NCI-H526 (cell line): Measurements from ENCODE around the gene PRKG1.
"Not testable (repeated sequence)": the region's sequence is repeated elsewhere in the genome, so short reads cannot be mapped to it uniquely, and the experiment has no call there.

Experiments
- DNase-seq, 2 experiments: peaks; one replicate each; lab custom pipeline; 2025; lab: John Stamatoyannopoulos, UW

PRKG1 gene

DNA sequence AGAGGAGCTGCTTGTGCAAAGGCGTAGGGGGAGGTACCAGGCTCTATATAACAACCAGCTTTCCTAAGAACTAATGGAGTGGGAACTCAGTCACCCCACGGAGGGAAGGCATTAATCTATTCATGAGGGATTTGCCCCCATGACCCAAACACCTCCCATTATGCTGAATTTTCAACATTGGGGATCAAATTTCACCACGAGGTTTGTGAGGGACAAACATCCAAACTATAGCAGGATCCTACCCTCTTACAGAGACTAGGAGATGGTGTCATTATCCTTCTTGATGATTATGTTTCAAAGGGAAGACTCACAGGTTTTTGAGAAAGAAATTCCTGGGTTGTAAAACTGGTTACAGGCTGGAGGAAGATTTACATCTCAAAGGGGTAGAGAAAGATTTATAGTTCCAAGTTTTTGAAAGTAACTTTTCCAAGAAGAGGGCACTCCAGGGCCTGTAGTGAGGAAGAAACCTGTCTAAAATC is 944.8 kb downstream of the PRKG1 start:
- DNase-seq: no peak

DNA sequence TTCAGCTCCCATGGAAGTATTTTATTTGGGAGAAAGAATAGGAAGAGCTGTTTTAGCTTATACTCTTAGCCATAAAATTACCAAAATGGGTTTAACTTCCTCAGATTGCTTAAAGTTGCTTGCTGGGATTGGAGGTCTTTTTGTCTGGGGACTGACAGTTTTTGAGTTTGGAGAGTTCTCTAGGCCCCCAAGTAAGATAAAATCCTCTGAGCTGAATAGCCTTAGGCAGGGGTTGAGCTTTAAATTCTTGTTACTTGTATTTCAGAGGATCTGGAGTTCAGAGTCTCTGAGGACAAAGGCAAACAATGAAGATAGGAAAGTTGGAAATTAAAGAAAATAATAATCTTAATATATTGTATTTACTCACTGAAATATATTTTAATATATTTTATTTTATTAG is 945.4 kb downstream of the PRKG1 start:
- DNase-seq: no peak

GRCh38 chr10:52020173-52020572 is 945.9 kb downstream of the PRKG1 start:
- DNase-seq: no peak

DNA sequence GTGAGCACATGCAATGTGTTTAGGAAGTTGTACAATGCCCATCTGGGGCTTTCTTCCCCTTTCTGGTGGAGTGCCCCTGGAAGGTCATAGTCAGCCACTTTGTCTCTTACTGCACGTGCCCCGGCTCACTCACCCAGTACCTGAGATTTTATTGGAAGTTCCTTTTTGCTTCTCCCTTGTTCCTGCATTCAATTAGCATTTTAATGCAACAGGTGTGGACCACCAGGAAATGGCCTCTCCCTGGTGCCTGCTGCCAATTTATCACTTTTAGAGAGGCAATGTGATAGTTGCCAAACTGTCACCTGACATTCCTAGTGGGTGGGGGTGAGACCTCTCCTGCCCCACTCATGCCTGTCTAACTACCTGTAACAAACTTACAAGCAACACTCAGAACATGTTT is 946.4 kb downstream of the PRKG1 start:
- no peak for DNase-seq

DNA sequence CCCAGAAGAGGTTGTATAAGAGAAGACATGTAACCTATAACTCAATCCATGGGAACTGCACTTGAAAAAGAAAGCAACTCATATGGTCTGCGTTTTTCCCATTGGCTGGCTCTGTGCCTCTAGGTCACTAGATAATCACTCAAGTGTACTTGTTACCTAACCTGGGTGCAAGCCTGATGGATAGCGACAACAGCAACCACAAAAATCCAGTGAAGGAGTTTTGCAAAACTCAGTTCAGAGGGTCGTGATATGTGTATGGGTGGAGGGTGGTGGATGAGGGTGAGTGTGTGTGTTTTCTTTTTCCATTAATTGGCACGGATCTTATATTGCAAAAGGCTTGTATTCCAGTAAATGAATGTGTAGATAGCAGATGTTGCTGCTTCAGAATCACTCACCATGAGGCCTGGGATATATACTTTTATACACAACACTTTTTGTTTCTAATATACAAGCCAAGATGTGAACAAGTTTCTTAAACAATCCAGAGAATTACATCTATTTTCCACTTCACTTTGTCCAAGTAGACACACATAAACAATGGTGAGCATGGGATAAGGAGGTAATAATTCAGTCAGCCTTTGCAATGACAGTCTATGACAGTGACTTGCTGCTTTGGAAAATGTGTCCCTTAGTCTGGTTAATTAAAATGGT is 952.9 kb downstream of the PRKG1 start:
- no peak for DNase-seq

DNA sequence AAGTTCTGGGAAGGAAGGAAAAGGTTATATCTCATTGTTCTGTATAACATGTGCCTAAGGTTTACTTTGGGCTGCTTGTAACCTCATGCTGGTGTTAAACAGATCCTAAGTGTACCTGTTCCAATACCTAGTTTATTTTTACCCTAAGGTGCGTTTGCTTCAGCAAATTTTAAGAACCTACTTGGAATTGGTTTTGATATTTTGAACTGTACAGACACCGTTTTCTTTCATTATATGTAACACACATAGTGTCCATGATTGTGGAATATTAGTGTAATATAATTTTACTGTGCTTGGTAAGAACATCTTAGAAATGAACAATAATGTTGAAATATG is 954.2 kb downstream of the PRKG1 start:
- no peak for DNase-seq

DNA sequence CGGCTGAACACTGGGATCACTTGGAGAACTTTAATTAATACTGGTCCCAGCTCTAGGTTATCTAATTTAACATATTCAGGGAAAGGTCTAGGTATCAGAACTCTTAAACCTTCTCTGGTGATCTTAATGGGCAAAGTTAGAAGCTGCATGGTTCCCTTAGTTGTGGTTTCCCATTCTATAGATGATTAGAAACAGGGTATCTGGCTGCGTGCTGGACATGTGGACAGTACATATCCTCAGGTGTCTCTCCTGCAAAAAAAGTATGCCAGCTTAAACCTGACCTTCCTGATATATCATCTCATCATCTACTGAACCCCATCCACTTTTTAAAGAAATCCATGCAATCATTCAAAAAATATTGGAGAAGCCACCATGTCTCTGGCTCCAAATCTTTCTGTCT is 955.3 kb downstream of the PRKG1 start:
- no peak for DNase-seq

- DNase-seq: no peak
These were observed 955.9 kb downstream of the PRKG1 start for GRCh38 chr10:52030051-52030790.

DNA sequence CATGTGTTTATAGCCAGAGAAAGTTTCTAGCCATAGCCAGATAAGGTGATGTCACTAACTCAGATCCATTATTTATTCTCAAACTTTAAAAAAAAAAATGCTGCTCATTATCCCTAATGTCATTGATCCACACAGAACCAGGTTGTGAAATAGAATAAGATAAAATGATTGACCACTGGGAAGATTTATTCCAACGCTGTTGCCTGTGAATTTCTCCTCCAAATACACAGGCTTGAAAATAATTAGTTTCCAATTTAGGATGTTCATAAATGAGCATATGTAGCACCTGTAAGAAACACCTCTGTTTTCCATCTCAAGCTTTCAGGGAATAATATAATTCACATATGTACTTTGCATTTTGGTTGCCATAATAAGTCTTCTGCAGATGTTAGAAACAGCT is 956.7 kb downstream of the PRKG1 start:
- no peak for DNase-seq

GRCh38 chr10:52031771-52032170 is 957.5 kb downstream of the PRKG1 start:
- no peak for DNase-seq

DNA sequence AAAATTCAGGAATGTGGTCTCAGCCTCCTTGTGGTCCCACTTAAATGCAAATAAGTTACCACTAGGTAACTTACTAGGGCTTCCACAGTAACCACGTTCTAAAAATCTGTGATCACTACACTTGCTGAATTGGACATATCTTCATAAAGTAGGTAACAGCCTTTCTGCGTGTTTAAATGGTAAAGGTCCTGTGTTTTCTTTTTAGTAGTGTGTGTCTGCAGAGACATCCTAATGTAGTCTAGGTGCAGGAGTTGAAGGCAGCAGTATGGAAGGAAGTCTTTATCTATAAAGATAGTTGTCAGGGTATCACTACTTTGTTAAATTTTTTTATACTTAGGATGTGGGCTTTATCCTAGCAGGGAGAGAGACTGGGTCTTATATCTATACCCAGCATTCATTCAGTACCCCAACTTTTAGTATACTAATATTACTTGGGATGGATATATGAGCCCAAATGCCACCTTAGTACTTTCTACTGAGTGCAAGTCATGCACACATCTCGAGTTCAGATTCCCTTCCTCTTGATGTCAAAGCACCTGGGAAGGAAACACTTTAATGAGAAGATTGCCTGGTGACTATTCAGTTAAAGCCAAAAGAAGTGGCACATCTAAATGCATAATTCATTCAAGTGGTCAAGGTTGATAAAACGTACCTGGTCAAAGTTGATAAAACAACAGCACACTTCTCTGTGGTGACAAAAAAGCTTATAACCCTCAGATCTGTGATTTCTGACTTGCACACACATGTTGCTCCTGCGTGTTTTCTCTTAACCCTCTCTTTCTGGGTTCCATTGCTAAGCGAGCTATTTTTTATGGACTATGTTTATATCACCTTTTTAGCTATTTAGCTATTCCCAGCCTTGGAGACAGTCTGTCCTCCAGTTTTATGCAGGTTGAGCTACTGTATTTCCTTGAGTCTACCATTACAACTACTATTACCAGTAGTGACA is 958.7 kb downstream of the PRKG1 start:
- no peak for DNase-seq

DNA sequence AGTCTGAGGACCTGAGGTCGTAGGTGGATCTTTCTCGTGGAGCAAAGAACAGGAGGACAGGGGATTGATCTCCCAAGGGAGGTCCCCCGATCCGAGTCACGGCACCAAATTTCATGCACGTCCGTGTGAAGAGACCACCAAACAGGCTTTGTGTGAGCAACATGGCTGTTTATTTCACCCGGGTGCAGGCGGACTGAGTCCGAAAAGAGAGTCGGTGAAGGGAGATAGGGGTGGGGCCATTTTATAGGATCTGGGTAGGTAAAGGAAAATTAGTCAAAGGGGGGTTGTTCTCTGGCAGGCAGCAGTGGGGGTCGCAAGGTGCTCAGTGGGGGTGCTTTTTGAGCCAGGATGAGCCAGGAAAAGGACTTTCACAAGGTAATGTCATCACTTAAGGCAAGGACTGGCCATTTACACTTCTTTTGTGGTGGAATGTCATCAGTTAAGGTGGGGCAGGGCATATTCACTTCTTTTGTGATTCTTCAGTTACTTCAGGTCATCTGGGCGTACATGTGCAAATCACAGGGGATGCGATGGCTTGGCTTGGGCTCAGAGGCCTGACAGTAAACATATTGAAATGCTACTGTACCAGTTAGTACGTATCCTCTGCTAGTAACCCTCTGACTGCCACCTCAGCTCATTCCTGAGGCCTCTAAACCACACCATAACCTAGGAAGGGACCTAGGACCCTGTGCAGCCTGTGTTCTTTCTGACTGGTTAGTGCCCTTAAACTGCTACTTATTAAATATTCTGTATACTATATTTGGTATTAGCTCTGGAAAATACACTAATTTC is 964.9 kb downstream of the PRKG1 start:
- DNase-seq: not testable (repeated sequence)

GRCh38 chr10:52040486-52040885 is 966.2 kb downstream of the PRKG1 start:
- no peak for DNase-seq

DNA sequence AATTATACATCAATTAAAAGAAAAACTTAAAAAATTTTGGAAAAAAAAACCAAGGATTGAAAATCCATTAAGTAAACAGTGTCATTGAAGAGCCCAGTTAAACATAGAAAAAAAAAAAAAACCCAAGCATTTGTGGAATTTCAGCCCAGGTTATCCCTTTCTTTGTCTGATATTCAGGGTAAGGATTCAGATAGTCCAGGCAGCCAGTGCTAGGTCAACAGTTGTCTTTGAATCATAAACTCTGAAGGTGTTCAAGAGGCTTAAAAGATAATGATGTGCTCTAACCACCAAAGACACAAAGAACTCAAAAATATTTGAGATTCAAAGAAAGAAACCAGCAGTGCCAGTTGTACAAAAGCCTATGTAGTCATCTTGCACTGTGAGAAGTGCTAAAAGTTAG is 969.5 kb downstream of the PRKG1 start:
- no peak for DNase-seq

- DNase-seq: no peak
These were observed 973.8 kb downstream of the PRKG1 start for GRCh38 chr10:52048051-52048450.

DNA sequence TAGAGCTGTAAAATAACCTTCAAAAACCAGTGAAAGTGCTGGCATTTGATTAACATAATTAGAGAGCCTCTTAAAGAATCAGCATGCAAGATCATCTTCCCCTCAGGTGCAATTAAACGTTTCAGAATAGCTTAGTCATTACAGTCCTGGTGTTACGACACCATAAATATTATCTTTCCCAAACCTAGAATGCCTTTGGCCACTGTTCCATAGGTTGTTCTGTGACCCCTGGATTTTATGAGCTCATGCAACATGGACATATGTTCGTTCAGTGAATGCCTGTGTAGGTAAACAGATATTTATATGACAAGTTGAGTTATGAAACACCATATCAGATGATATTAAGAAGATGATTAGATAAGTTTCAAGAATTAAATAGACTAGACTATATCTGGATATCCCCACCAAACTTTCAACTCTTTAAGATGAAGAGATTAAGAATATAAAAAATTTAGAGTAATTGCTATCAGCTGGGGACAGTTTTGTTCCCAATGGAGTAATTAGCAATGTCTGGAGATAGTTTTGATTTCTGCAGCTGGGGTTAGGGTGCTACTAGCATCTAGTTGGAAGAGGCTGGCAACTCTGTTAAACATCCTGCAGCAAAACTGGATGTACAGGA is 976.3 kb downstream of the PRKG1 start:
- no peak for DNase-seq

GRCh38 chr10:52053497-52053896 is 979.2 kb downstream of the PRKG1 start:
- no peak for DNase-seq

GRCh38 chr10:52056291-52056690 is 982.0 kb downstream of the PRKG1 start:
- DNase-seq: no peak

- no peak for DNase-seq
These were observed 984.8 kb downstream of the PRKG1 start for GRCh38 chr10:52059089-52059488.

DNA sequence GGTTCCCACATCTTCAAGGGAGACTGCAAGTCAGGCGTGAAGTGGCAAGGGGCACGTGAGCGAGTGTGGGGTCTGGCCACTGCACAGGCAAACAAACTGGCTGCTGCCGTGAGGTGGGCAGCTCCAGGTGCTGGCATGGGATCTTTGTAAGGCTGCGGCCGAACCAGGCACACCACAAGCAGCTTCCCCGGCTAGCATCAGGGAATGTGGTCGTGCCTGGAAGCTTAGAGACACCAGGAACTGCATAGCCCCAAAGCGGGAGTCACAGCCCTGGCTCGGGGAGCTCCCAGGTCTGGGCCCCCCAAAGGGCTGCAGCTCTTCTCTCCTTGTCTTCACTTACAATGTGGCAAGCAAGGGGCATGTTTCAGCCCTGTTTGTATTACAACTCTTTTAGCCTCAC is 988.9 kb downstream of the PRKG1 start:
- DNase-seq: no peak

- no peak for DNase-seq
These were observed 990.0 kb downstream of the PRKG1 start for GRCh38 chr10:52064084-52064845.
